CD4-positive, alpha-beta T cell (primary cell): ENCODE measurements around the gene OR2W3. TPM values are rescaled to one million over a fixed set of nuclear protein-coding genes. Genes with fewer than 3 reads are reported as not detected.

Experiments
- ATAC-seq: fragments of 200-7000 bp; cut with Tn5 transposase; one replicate; pipeline ENCODE4 v1.10.0; 2022; ENCODE audit warnings: mild to moderate bottlenecking; ENCODE audit not compliant: poor library complexity
- CTCF ChIA-PET: fragments of 350-600 bp; sonication (Branson Sonifier 250); formaldehyde crosslinking; loops from one replicate; lab custom pipeline; 2021; ENCODE audit warnings: antibody characterized with exemption, inconsistent platforms; lab: Charles Lee
- POLR2A ChIA-PET: fragments of 350-600 bp; sonication (Branson Sonifier 250); formaldehyde crosslinking; loops from one replicate; lab custom pipeline; 2021; ENCODE audit warnings: antibody characterized with exemption, inconsistent platforms; lab: Charles Lee
- DNase-seq, 14 experiments: peaks; one replicate each; pipeline ENCODE4 v3.0.0-alpha.2; 2013 to 2020; ENCODE audit warnings: mixed read lengths in 2 of 14
- H3K27ac ChIP-seq, 2 donors: one replicate each; pipeline versions ENCODE4 v1.5.1 to v1.7.0; 2013; ENCODE audit warnings: low read length in 2 of 2, low read depth in 1 of 2, mild to moderate bottlenecking in 1 of 2
- H3K27me3 ChIP-seq, 2 experiments: 1 replicate in 1 of 2; 2 replicates in 1 of 2; pipeline versions ENCODE4 v1.6.1 to v1.7.0; 2013; ENCODE audit warnings: low read length in 2 of 2, control low read depth in 1 of 2, mild to moderate bottlenecking in 1 of 2, moderate library complexity in 1 of 2; ENCODE audit not compliant: insufficient read depth in 2 of 2, control insufficient read depth in 1 of 2
- H3K36me3 ChIP-seq: one replicate; pipeline ENCODE4 v1.6.1; 2013; ENCODE audit warnings: low read length, control low read depth; ENCODE audit not compliant: insufficient read depth
- H3K4me1 ChIP-seq: one replicate; pipeline ENCODE4 v1.6.1; 2013; ENCODE audit warnings: low read length, control low read depth; ENCODE audit not compliant: insufficient read depth
- H3K4me3 ChIP-seq: one replicate; pipeline ENCODE4 v1.5.1; 2013; ENCODE audit warnings: mild to moderate bottlenecking, low read length, moderate library complexity
- H3K9me3 ChIP-seq, 2 experiments: 1 replicate in 1 of 2; 2 replicates in 1 of 2; pipeline versions ENCODE4 v1.6.1 to v1.7.0; 2013; ENCODE audit warnings: low read length in 2 of 2, mild to moderate bottlenecking in 2 of 2, control low read depth in 1 of 2, moderate library complexity in 1 of 2; ENCODE audit not compliant: control insufficient read depth in 1 of 2, insufficient read depth in 1 of 2
- H3K27ac Mint-ChIP-seq: one replicate; pipeline ENCODE4 v1.8.0; 2020; ENCODE audit warnings: mixed read lengths
- H3K27me3 Mint-ChIP-seq: one replicate; pipeline ENCODE4 v1.8.0; 2021; ENCODE audit warnings: mixed read lengths
- H3K36me3 Mint-ChIP-seq: one replicate; pipeline ENCODE4 v1.8.0; 2021; ENCODE audit warnings: low read depth, mixed read lengths
- H3K4me1 Mint-ChIP-seq: one replicate; pipeline ENCODE4 v1.8.0; 2021; ENCODE audit warnings: low read depth, mixed read lengths
- H3K4me3 Mint-ChIP-seq: one replicate; pipeline ENCODE4 v1.8.0; 2020; ENCODE audit warnings: mild to moderate bottlenecking, mixed read lengths
- H3K9me3 Mint-ChIP-seq: one replicate; pipeline ENCODE4 v1.8.0; 2020; ENCODE audit warnings: mixed read lengths
- intact Hi-C, 2 experiments: fragments of 100-400 bp; cut with DNase I in 1 of 2; cut with micrococcal nuclease in 1 of 2; formaldehyde crosslinking; loops; one replicate each; pipeline versions ENCODE4 v1.15.1 to v1.9.0; 2023 to 2025; cut with DNase I, micrococcal nuclease
- total RNA-seq, 174 experiments: library from RNA in 2 of 174; stranded (reverse) in 2 of 174; gene quantifications; one replicate each; pipeline ENCODE4 v1.2.3 and lab custom pipeline; 2021 to 2026
- TF ChIP-seq, protein P1 (sequence below): fragments of 200-600 bp; IDR thresholded peaks from one replicate; pipeline ENCODE4 v1.8.0; 2022; ENCODE audit warnings: antibody characterized with exemption, mild to moderate bottlenecking

OR2W3 gene
- total RNA-seq, 2 experiments from 2014 or later = 1.3 to 1.5 TPM

- ChIA-PET CTCF (no interaction called here), POLR2A (no interaction called here)
- TF ChIP-seq, protein P1, sequence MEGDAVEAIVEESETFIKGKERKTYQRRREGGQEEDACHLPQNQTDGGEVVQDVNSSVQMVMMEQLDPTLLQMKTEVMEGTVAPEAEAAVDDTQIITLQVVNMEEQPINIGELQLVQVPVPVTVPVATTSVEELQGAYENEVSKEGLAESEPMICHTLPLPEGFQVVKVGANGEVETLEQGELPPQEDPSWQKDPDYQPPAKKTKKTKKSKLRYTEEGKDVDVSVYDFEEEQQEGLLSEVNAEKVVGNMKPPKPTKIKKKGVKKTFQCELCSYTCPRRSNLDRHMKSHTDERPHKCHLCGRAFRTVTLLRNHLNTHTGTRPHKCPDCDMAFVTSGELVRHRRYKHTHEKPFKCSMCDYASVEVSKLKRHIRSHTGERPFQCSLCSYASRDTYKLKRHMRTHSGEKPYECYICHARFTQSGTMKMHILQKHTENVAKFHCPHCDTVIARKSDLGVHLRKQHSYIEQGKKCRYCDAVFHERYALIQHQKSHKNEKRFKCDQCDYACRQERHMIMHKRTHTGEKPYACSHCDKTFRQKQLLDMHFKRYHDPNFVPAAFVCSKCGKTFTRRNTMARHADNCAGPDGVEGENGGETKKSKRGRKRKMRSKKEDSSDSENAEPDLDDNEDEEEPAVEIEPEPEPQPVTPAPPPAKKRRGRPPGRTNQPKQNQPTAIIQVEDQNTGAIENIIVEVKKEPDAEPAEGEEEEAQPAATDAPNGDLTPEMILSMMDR = no peak
- Mint-ChIP-seq H3K4me3 (peak within 1 kb of the TSS; percentile 73), H3K27me3 (peaks cover 71% of the 10 kb centered on the region), H3K27ac (no peak within 1 kb of the TSS), H3K4me1 (peaks cover 12% of the 10 kb centered on the region), H3K36me3 (no peaks in the 10 kb centered on the region), H3K9me3 (no peaks in the 10 kb centered on the region)
- peaks cover 6% of the 10 kb centered on the region for H3K4me1 ChIP-seq
- H3K27me3 ChIP-seq = peaks cover 13 to 28% of the 10 kb centered on the region in 2 experiments
- DNase-seq = peak in 3 of 14 experiments; percentile 11 to 35 (median 33)
- ATAC-seq = peak; percentile 82
- peak within 1 kb of the TSS; percentile 28 for H3K4me3 ChIP-seq
- intact Hi-C loops = no loop called here
- H3K9me3 ChIP-seq = peaks cover 0 to 7% of the 10 kb centered on the region in 2 experiments
- H3K36me3 ChIP-seq = no peaks in the 10 kb centered on the region
- H3K27ac ChIP-seq = no peak within 1 kb of the TSS
These were observed 38.1 kb upstream of the OR2W3 start, which contains the start of gene TRIM58 for GRCh38 chr1:247857069-247857984. TRIM58 (plus strand) TSS chr1:247857187; CDS start chr1:247857247, 60 bp downstream.

GRCh38 chr1:247857985-247858619 is 37.3 kb upstream of the OR2W3 start:
- Mint-ChIP-seq H3K27me3 (peaks cover 74% of the 10 kb centered on the region), H3K9me3 (no peaks in the 10 kb centered on the region), H3K36me3 (no peaks in the 10 kb centered on the region), H3K4me3 (peak overlapping the region; percentile 73), H3K27ac (no peak overlapping the region), H3K4me1 (peaks cover 12% of the 10 kb centered on the region)
- ATAC-seq (no peak), DNase-seq (no peak)
- peak overlapping the region; percentile 28 for H3K4me3 ChIP-seq
- ChIA-PET POLR2A (no interaction called here), CTCF (no interaction called here)
- H3K9me3 ChIP-seq = peaks cover 0 to 7% of the 10 kb centered on the region in 2 experiments
- no peak overlapping the region for H3K27ac ChIP-seq
- peaks cover 13 to 28% of the 10 kb centered on the region in 2 experiments for H3K27me3 ChIP-seq
- TF ChIP-seq, protein P1 = no peak
- H3K4me1 ChIP-seq = peaks cover 6% of the 10 kb centered on the region
- H3K36me3 ChIP-seq = no peaks in the 10 kb centered on the region
- intact Hi-C loops = no loop called here

- H3K4me3 Mint-ChIP-seq = no peak overlapping the region
- peaks cover 5% of the 10 kb centered on the region for H3K4me1 Mint-ChIP-seq
- Histone ChIP-seq H3K27me3 (peaks cover 8 to 11% of the 10 kb centered on the region in 2 experiments), H3K27ac (no peak overlapping the region), H3K36me3 (no peaks in the 10 kb centered on the region), H3K4me3 (no peak overlapping the region), H3K4me1 (peaks cover 5% of the 10 kb centered on the region), H3K9me3 (no peaks in the 10 kb centered on the region)
- peaks cover 48% of the 10 kb centered on the region for H3K27me3 Mint-ChIP-seq
- POLR2A ChIA-PET = no interaction called here
- intact Hi-C loops = no loop called here
- TF ChIP-seq, protein P1 = no peak
- CTCF ChIA-PET = no interaction called here
- no peak for ATAC-seq
- no peaks in the 10 kb centered on the region for H3K9me3 Mint-ChIP-seq
- no peak overlapping the region for H3K27ac Mint-ChIP-seq
- no peaks in the 10 kb centered on the region for H3K36me3 Mint-ChIP-seq
- no peak for DNase-seq
These were observed 32.6 kb upstream of the OR2W3 start for GRCh38 chr1:247862756-247863155.
